ENCODE data around the gene SLC1A1. TPM values are rescaled to one million over a fixed set of nuclear protein-coding genes. Genes with fewer than 3 reads are reported as not detected.
"Not testable (repeated sequence)": the region's sequence is repeated elsewhere in the genome, so short reads cannot be mapped to it uniquely, and the experiment has no call there.

Gene SLC1A1
- total and polyA plus RNA-seq, 3 experiments from 2014 or later, result 0.09 TPM; not detected in 2

GRCh38 chr9:4517274-4517673 lies 27.0 kb downstream of the SLC1A1 start:
- CTCF ChIA-PET, result no interaction called here
- POLR2A ChIA-PET, result no interaction called here

GRCh38 chr9:4519604-4520003 lies 29.3 kb downstream of the SLC1A1 start:
- Histone ChIP-seq H3K4me3 (ENCODE audit: low read length) (no peak overlapping the region), H3K27me3 (ENCODE audit: insufficient read depth, low read length, poor library complexity, severe bottlenecking) (no peaks in the 10 kb centered on the region), H3K4me1 (ENCODE audit: insufficient read depth, low read length) (no peaks in the 10 kb centered on the region), H3K27ac (ENCODE audit: low read depth, low read length) (no peak overlapping the region), H3K9me3 (ENCODE audit: low read length) (no peaks in the 10 kb centered on the region), H3K36me3 (ENCODE audit: insufficient read depth, low read length) (no peaks in the 10 kb centered on the region)
- peaks cover 0 to 6% of the 10 kb centered on the region in 2 donors for H3K27me3 Mint-ChIP-seq
- no peaks in the 10 kb centered on the region for H3K9me3 Mint-ChIP-seq
- CTCF ChIA-PET, result interaction anchor here (1.0 kb wide), 1 partner anchor 42 kb away, joined by 3 read pairs; no protein-coding TSS in a partner anchor
- no peak overlapping the region for H3K4me3 Mint-ChIP-seq
- H3K27ac Mint-ChIP-seq, result peak overlapping the region in 2 of 8 donors; percentile 15 to 23
- POLR2A ChIA-PET, result no interaction called here
- peaks cover 0 to 8% (median 0%) of the 10 kb centered on the region in 3 donors for H3K36me3 Mint-ChIP-seq
- peaks cover 11 to 14% (median 11%) of the 10 kb centered on the region in 3 donors for H3K4me1 Mint-ChIP-seq
- DNase-seq, result no peak

More at GRCh38 chr9:4517274-4517673, 27.0 kb downstream of the SLC1A1 start:
- Mint-ChIP-seq H3K4me3 (no peak overlapping the region), H3K27me3 (peaks cover 0 to 4% of the 10 kb centered on the region in 2 donors), H3K4me1 (peaks cover 11 to 14% (median 11%) of the 10 kb centered on the region in 3 donors), H3K36me3 (peaks cover 0 to 5% (median 0%) of the 10 kb centered on the region in 3 donors), H3K9me3 (no peaks in the 10 kb centered on the region), H3K27ac (peak overlapping the region in 2 of 8 donors; percentile 75 to 91)
- Histone ChIP-seq H3K4me1 (ENCODE audit: insufficient read depth, low read length) (no peaks in the 10 kb centered on the region), H3K9me3 (ENCODE audit: low read length) (no peaks in the 10 kb centered on the region), H3K36me3 (ENCODE audit: insufficient read depth, low read length) (no peaks in the 10 kb centered on the region), H3K4me3 (ENCODE audit: low read length) (no peak overlapping the region), H3K27me3 (ENCODE audit: insufficient read depth, low read length, poor library complexity, severe bottlenecking) (no peaks in the 10 kb centered on the region), H3K27ac (ENCODE audit: low read depth, low read length) (no peak overlapping the region)
- DNase-seq, result no peak

- no peak overlapping the region for H3K27ac ChIP-seq (ENCODE audit: low read depth, low read length)
- ChIA-PET CTCF (interaction anchor here (1.0 kb wide), 1 partner anchor 41 kb away, joined by 3 read pairs; no protein-coding TSS in a partner anchor), POLR2A (no interaction called here)
- H3K4me3 ChIP-seq (ENCODE audit: low read length), result no peak overlapping the region
- no peak overlapping the region for H3K4me3 Mint-ChIP-seq
- no peaks in the 10 kb centered on the region for H3K9me3 ChIP-seq (ENCODE audit: low read length)
- H3K4me1 Mint-ChIP-seq, result peaks cover 11 to 14% (median 11%) of the 10 kb centered on the region in 3 donors
- no peak overlapping the region for H3K27ac Mint-ChIP-seq
- H3K36me3 ChIP-seq (ENCODE audit: insufficient read depth, low read length), result no peaks in the 10 kb centered on the region
- H3K27me3 ChIP-seq (ENCODE audit: insufficient read depth, low read length, poor library complexity, severe bottlenecking), result no peaks in the 10 kb centered on the region
- no peaks in the 10 kb centered on the region for H3K4me1 ChIP-seq (ENCODE audit: insufficient read depth, low read length)
- no peak for DNase-seq
- peaks cover 0 to 8% (median 0%) of the 10 kb centered on the region in 3 donors for H3K36me3 Mint-ChIP-seq
- H3K9me3 Mint-ChIP-seq, result no peaks in the 10 kb centered on the region
- H3K27me3 Mint-ChIP-seq, result peaks cover 0 to 6% of the 10 kb centered on the region in 2 donors
Observed at GRCh38 chr9:4520055-4520454, 29.8 kb downstream of the SLC1A1 start.

GRCh38 chr9:4530375-4530774 lies 40.1 kb downstream of the SLC1A1 start:
- Histone ChIP-seq H3K27ac (ENCODE audit: low read depth, low read length) (no peak overlapping the region), H3K4me3 (ENCODE audit: low read length) (no peak overlapping the region)

DNA sequence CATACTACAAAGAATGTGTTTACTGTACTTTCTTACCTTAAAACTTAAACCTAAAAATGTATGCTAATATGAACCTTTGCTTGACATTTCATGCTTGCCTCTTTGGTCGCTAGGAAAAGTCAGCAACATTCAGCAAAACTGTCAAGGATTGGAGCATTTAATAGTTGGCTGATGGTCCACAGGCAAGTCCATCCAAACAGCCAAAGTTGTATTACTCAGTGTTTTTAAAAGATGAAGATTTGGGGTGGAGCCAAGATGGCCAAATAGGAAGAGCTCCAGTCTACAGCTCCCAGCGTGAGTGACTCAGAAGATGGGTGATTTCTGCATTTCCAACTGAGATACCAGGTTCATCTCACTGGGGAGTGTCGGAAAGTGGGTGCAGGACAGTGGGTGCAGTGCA lies 40.6 kb downstream of the SLC1A1 start:
- H3K36me3 ChIP-seq (ENCODE audit: insufficient read depth, low read length); CTCF ChIA-PET; H3K9me3 ChIP-seq (ENCODE audit: low read length); H3K4me3 ChIP-seq (ENCODE audit: low read length); H3K4me1 ChIP-seq (ENCODE audit: insufficient read depth, low read length); H3K27me3 Mint-ChIP-seq; H3K9me3 Mint-ChIP-seq; POLR2A ChIA-PET; DNase-seq; H3K27ac ChIP-seq (ENCODE audit: low read depth, low read length); H3K27me3 ChIP-seq (ENCODE audit: insufficient read depth, low read length, poor library complexity, severe bottlenecking): not testable (repeated sequence)
- Mint-ChIP-seq H3K4me1 (peaks cover 21 to 29% (median 22%) of the 10 kb centered on the region in 3 donors), H3K4me3 (peak overlapping the region in 1 of 7 donors; percentile 54), H3K27ac (peak overlapping the region in 7 of 8 donors; percentile 32 to 93 (median 75)), H3K36me3 (peaks cover 0 to 29% (median 4%) of the 10 kb centered on the region in 3 donors)

More at GRCh38 chr9:4530375-4530774, 40.1 kb downstream of the SLC1A1 start:
- POLR2A ChIA-PET, result no interaction called here
- DNase-seq, result peak in 1 of 5 donors; percentile 48
- CTCF ChIA-PET, result no interaction called here
- H3K27me3 Mint-ChIP-seq, result peaks cover 0 to 3% of the 10 kb centered on the region in 2 donors
- Histone ChIP-seq H3K36me3 (ENCODE audit: insufficient read depth, low read length) (no peaks in the 10 kb centered on the region), H3K9me3 (ENCODE audit: low read length) (no peaks in the 10 kb centered on the region), H3K27me3 (ENCODE audit: insufficient read depth, low read length, poor library complexity, severe bottlenecking) (no peaks in the 10 kb centered on the region), H3K4me1 (ENCODE audit: insufficient read depth, low read length) (peaks cover 7% of the 10 kb centered on the region)
- peaks cover 0 to 29% (median 6%) of the 10 kb centered on the region in 3 donors for H3K36me3 Mint-ChIP-seq
- H3K4me1 Mint-ChIP-seq, result peaks cover 21 to 29% (median 22%) of the 10 kb centered on the region in 3 donors
- peak overlapping the region in 3 of 7 donors; percentile 16 to 54 (median 22) for H3K4me3 Mint-ChIP-seq
- H3K27ac Mint-ChIP-seq, result peak overlapping the region in 7 of 8 donors; percentile 26 to 93 (median 75)
- H3K9me3 Mint-ChIP-seq, result peaks cover 0 to 7% (median 0%) of the 10 kb centered on the region in 5 donors

DNA sequence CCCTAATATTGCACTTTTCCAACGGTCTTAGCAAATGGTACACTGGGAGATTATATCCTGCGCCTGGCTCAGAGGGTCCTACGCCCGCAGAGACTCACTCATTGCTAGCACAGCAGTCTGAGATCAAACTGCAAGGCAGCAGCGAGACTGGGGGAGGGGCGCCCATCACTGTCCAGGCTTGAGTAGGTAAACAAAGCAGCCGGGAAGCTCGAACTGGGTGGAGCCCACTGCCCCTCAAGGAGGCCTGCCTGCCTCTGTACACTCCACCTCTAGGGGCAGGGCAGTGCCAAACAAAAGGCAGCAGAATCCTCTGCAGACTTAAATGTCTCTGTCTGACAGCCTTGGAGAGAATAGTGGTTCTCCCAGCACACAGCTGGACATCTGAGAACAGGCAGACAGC lies 41.1 kb downstream of the SLC1A1 start:
- Mint-ChIP-seq H3K36me3 (peaks cover 0 to 26% (median 4%) of the 10 kb centered on the region in 3 donors), H3K27ac (peak overlapping the region in 3 of 8 donors; percentile 91 to 93 (median 93)), H3K4me1 (peaks cover 21 to 29% (median 22%) of the 10 kb centered on the region in 3 donors), H3K9me3 (peaks cover 0 to 10% (median 3%) of the 10 kb centered on the region in 5 donors)
- DNase-seq; H3K27me3 ChIP-seq (ENCODE audit: insufficient read depth, low read length, poor library complexity, severe bottlenecking); H3K4me3 ChIP-seq (ENCODE audit: low read length); H3K4me1 ChIP-seq (ENCODE audit: insufficient read depth, low read length); H3K27me3 Mint-ChIP-seq; H3K27ac ChIP-seq (ENCODE audit: low read depth, low read length); H3K4me3 Mint-ChIP-seq; H3K9me3 ChIP-seq (ENCODE audit: low read length); POLR2A ChIA-PET; CTCF ChIA-PET; H3K36me3 ChIP-seq (ENCODE audit: insufficient read depth, low read length): not testable (repeated sequence)

GRCh38 chr9:4533881-4534280 lies 43.6 kb downstream of the SLC1A1 start:
- Mint-ChIP-seq H3K36me3 (peaks cover 0 to 19% (median 4%) of the 10 kb centered on the region in 3 donors), H3K4me1 (peaks cover 21 to 29% (median 22%) of the 10 kb centered on the region in 3 donors), H3K27ac (peak overlapping the region in 5 of 8 donors; percentile 2 to 94 (median 64)), H3K9me3 (peaks cover 0 to 10% (median 3%) of the 10 kb centered on the region in 5 donors)
- H3K4me3 Mint-ChIP-seq; H3K36me3 ChIP-seq (ENCODE audit: insufficient read depth, low read length); H3K27ac ChIP-seq (ENCODE audit: low read depth, low read length); H3K4me3 ChIP-seq (ENCODE audit: low read length); H3K27me3 Mint-ChIP-seq; H3K27me3 ChIP-seq (ENCODE audit: insufficient read depth, low read length, poor library complexity, severe bottlenecking); CTCF ChIA-PET; H3K9me3 ChIP-seq (ENCODE audit: low read length); POLR2A ChIA-PET; H3K4me1 ChIP-seq (ENCODE audit: insufficient read depth, low read length): not testable (repeated sequence)
- DNase-seq, result peak in 1 of 5 donors; percentile 23

DNA sequence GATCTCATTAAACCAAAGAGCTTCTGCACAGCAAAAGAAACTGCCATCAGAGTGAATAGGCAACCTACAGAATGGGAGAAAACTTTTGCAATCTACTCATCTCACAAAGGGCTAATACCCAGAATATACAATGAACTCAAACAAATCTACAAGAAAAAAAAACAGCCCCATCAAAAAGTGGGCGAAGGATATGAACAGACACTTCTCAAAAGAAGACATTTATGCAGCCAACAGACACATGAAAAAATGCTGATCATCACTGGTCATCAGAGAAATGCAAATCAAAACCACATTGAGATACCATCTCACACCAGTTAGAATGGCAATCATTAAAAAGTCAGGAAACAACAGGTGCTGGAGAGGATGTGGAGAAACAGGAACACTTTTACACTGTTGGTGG lies 45.9 kb downstream of the SLC1A1 start:
- H3K27ac ChIP-seq (ENCODE audit: low read depth, low read length); H3K4me3 ChIP-seq (ENCODE audit: low read length); H3K4me3 Mint-ChIP-seq; CTCF ChIA-PET; H3K4me1 ChIP-seq (ENCODE audit: insufficient read depth, low read length); H3K27ac Mint-ChIP-seq; H3K36me3 ChIP-seq (ENCODE audit: insufficient read depth, low read length); H3K27me3 Mint-ChIP-seq; DNase-seq; H3K9me3 ChIP-seq (ENCODE audit: low read length); H3K27me3 ChIP-seq (ENCODE audit: insufficient read depth, low read length, poor library complexity, severe bottlenecking); POLR2A ChIA-PET: not testable (repeated sequence)
- Mint-ChIP-seq H3K36me3 (peaks cover 0 to 11% (median 1%) of the 10 kb centered on the region in 3 donors), H3K4me1 (peaks cover 8 to 11% (median 8%) of the 10 kb centered on the region in 3 donors), H3K9me3 (peaks cover 0 to 10% (median 3%) of the 10 kb centered on the region in 5 donors)
